A673 (cell line): Measurements from ENCODE around the gene BTBD8. TPM values are rescaled to one million over a fixed set of nuclear protein-coding genes. Genes with fewer than 3 reads are reported as not detected.

ENCODE experiments used
- BruUV-seq: library from RNA; stranded (reverse); fragments of 400-500 nt; replicated peaks from 2 replicates; lab custom pipeline; 2021; lab: Mats Ljungman, UMichigan
- CTCF ChIA-PET: fragments of 300-600 bp; sonication (Branson Sonifier 250); formaldehyde crosslinking; loops from one replicate; lab custom pipeline; 2022; ENCODE audit warnings: antibody characterized with exemption; lab: Charles Lee
- POLR2A ChIA-PET: fragments of 300-600 bp; sonication (Branson Sonifier 250); formaldehyde crosslinking; loops from one replicate; lab custom pipeline; 2022; ENCODE audit warnings: antibody characterized with exemption; ENCODE audit not compliant: low non-redundant PET; lab: Charles Lee
- DNase-seq: peaks from one replicate; pipeline ENCODE4 v3.0.0-alpha.2; 2015; ENCODE audit warnings: low spot score
- H3K27ac ChIP-seq: fragments of 200-600 bp; sonication (generic); 2 replicates; pipeline ENCODE4 v1.5.1; 2016; ENCODE audit warnings: mixed run types, low read depth, mild to moderate bottlenecking, mixed read lengths, antibody characterized with exemption, low read length; ENCODE audit not compliant: poor library complexity, severe bottlenecking
- H3K27me3 ChIP-seq: fragments of 200-600 bp; sonication (generic); replicated peaks from 2 replicates; pipeline ENCODE4 v1.6.1; 2017; ENCODE audit warnings: mixed run types, low read depth, mild to moderate bottlenecking, mixed read lengths, antibody characterized with exemption, low read length; ENCODE audit not compliant: insufficient read depth, poor library complexity
- H3K36me3 ChIP-seq: fragments of 200-600 bp; sonication (generic); 2 replicates; pipeline ENCODE4 v1.6.1; 2016; ENCODE audit warnings: mixed run types, mild to moderate bottlenecking, mixed read lengths, antibody characterized with exemption, low read length; ENCODE audit not compliant: insufficient read depth, poor library complexity, severe bottlenecking
- H3K4me1 ChIP-seq: fragments of 200-600 bp; sonication (generic); 2 replicates; pipeline ENCODE4 v1.6.1; 2017; ENCODE audit warnings: mixed run types, mild to moderate bottlenecking, mixed read lengths, antibody characterized with exemption, low read length; ENCODE audit not compliant: insufficient read depth, poor library complexity, severe bottlenecking
- H3K4me3 ChIP-seq: fragments of 200-600 bp; sonication (generic); 2 replicates; pipeline ENCODE4 v1.5.1; 2016; ENCODE audit warnings: low read depth, mixed run types, mild to moderate bottlenecking, mixed read lengths, low read length; ENCODE audit not compliant: poor library complexity, severe bottlenecking
- H3K9me3 ChIP-seq: fragments of 200-600 bp; sonication (generic); 2 replicates; pipeline ENCODE4 v1.6.1; 2016; ENCODE audit warnings: mixed run types, low read depth, mild to moderate bottlenecking, mixed read lengths, antibody characterized with exemption, low read length; ENCODE audit not compliant: poor library complexity, severe bottlenecking
- EZH2 ChIP-seq: fragments of 200-600 bp; sonication (generic); IDR thresholded peaks from 2 replicates; pipeline ENCODE4 v1.6.1; 2017; ENCODE audit warnings: borderline replicate concordance, low read depth, mild to moderate bottlenecking, mixed read lengths, antibody characterized with exemption, low read length; ENCODE audit not compliant: poor library complexity, severe bottlenecking
- intact Hi-C: fragments of 100-400 bp; cut with micrococcal nuclease; formaldehyde crosslinking; loops from one replicate; pipeline ENCODE4 v1.10.0; 2022; ENCODE audit not compliant: unreplicated experiment
- total RNA-seq: library from RNA; stranded (reverse); gene quantifications from 2 replicates; pipeline ENCODE4 v1.2.3, GENCODE V29; 2021
- TF ChIP-seq, protein P1 (sequence below): fragments of 300-800, 200-600 bp; sonication (generic); conservative IDR thresholded peaks from 2 replicates; pipeline ENCODE4 v1.5.1; 2017; ENCODE audit warnings: low read depth, mild to moderate bottlenecking, antibody characterized with exemption, low read length, moderate library complexity, mixed read lengths

Gene BTBD8
- total RNA-seq, 1 experiment from 2014 or later, result 1.4 TPM

- intact Hi-C loops, result no loop called here
- H3K4me1 ChIP-seq, result peaks cover 4% of the 10 kb centered on the region
- no TSS peak for BruUV-seq
- ChIA-PET CTCF (no interaction called here), POLR2A (no interaction called here)
- DNase-seq, result no peak
- no peak overlapping the region for H3K27ac ChIP-seq
- no peaks in the 10 kb centered on the region for H3K27me3 ChIP-seq
- no peaks in the 10 kb centered on the region for H3K36me3 ChIP-seq
- no peak overlapping the region for H3K4me3 ChIP-seq
- no peaks in the 10 kb centered on the region for H3K9me3 ChIP-seq
- TF ChIP-seq, protein P1, sequence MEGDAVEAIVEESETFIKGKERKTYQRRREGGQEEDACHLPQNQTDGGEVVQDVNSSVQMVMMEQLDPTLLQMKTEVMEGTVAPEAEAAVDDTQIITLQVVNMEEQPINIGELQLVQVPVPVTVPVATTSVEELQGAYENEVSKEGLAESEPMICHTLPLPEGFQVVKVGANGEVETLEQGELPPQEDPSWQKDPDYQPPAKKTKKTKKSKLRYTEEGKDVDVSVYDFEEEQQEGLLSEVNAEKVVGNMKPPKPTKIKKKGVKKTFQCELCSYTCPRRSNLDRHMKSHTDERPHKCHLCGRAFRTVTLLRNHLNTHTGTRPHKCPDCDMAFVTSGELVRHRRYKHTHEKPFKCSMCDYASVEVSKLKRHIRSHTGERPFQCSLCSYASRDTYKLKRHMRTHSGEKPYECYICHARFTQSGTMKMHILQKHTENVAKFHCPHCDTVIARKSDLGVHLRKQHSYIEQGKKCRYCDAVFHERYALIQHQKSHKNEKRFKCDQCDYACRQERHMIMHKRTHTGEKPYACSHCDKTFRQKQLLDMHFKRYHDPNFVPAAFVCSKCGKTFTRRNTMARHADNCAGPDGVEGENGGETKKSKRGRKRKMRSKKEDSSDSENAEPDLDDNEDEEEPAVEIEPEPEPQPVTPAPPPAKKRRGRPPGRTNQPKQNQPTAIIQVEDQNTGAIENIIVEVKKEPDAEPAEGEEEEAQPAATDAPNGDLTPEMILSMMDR, result no peak
- no peak for TF ChIP-seq EZH2
These were observed 87.0 kb downstream of the BTBD8 start for GRCh38 chr1:92167151-92167550.

DNA sequence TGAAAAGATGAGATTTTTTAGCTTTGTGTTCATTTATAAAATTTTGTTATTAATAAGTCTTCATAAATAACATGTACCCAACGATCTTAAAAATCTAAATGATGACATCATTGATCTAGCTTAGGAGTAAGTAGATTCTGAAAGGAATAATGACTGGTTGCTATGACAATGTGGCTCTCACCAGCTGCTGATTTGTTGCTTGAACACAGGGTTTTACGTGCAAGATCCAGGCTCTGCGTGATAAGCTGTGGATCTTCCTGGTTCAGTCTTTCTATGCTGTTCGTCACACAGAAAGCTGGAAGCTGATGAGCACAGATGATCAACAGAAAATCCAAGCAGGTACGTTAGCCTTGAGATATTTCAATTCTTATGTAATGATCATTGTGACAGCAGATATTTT, 88.5 kb downstream of the BTBD8 start:
- Histone ChIP-seq H3K36me3 (no peaks in the 10 kb centered on the region), H3K27me3 (no peaks in the 10 kb centered on the region), H3K4me1 (peaks cover 4% of the 10 kb centered on the region), H3K9me3 (no peaks in the 10 kb centered on the region), H3K4me3 (no peak overlapping the region), H3K27ac (no peak overlapping the region)
- POLR2A ChIA-PET, result no interaction called here
- intact Hi-C loops, result no loop called here
- TF ChIP-seq, protein P1, result no peak
- no peak for TF ChIP-seq EZH2
- CTCF ChIA-PET, result no interaction called here
- peak; percentile 7 for DNase-seq
- BruUV-seq, result no TSS peak

DNA sequence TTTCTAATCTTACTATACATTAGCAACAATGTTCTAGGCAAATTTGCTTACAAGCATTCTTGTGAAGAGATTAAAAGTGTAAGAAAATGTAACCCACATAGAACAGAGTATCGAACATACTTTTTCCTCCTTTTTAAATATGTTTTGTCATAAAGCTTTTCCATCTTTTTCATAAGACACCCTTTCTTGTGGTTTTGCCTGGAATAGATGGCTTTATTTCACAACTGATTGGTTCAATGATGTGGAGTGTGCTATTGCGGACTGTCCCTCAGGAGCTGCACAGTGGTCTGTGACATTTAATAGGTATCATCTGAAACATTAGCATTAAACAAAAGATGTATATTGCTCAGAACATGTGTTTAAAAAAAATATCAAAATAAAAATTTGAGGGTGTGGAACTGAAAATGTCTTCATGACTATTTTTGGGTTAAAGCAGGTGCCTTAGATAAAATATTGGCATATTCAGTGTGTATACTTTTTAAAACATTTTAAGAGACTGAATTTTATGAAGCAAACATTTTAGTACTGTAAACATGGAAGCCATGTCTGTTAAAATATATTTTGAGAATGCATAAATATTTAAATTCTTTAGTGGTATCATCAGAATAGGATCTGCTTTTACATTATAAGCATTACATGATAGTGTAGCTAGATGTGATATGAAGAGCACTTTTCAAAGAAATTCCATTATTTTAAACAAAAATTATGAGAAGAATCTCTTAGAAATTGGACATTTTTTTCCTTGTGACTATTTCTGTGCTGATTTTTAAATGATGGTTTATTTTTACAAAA, 89.3 kb downstream of the BTBD8 start:
- no peaks in the 10 kb centered on the region for H3K36me3 ChIP-seq
- no peak for TF ChIP-seq EZH2
- TF ChIP-seq, protein P1, result no peak
- intact Hi-C loops, result no loop called here
- ChIA-PET CTCF (no interaction called here), POLR2A (no interaction called here)
- no peak for DNase-seq
- H3K27me3 ChIP-seq, result no peaks in the 10 kb centered on the region
- no TSS peak for BruUV-seq
- no peaks in the 10 kb centered on the region for H3K9me3 ChIP-seq
- H3K27ac ChIP-seq, result no peak overlapping the region
- H3K4me3 ChIP-seq, result no peak overlapping the region
- H3K4me1 ChIP-seq, result peaks cover 4% of the 10 kb centered on the region
